K562 (cell line): Measurements from ENCODE around the gene HSPA1L. TPM values are rescaled to one million over a fixed set of nuclear protein-coding genes. Genes with fewer than 3 reads are reported as not detected.

ENCODE experiments used
- ARID1B ChIP-seq: fragments of 450-650 bp; IDR thresholded peaks from 2 replicates; pipeline ENCODE4 v1.6.1; 2016; ENCODE audit warnings: antibody characterized with exemption, mild to moderate bottlenecking, inconsistent platforms
- CBX8 ChIP-seq: fragments of 200-600 bp; sonication (generic); IDR thresholded peaks from 2 replicates; pipeline ENCODE4 v1.6.1; 2012; ENCODE audit warnings: borderline replicate concordance, mixed run types, low read depth, mild to moderate bottlenecking, moderate library complexity, mixed read lengths, low read length, control low read depth, inconsistent platforms; ENCODE audit not compliant: poor library complexity, severe bottlenecking; ENCODE audit errors: extremely low read depth
- HCFC1 ChIP-seq: IDR thresholded peaks from 2 replicates; pipeline ENCODE4 v1.6.1; 2012; ENCODE audit warnings: low read depth, low read length, improper control_type of control experiment
- HDAC2 ChIP-seq: fragments of 450-650 bp; IDR thresholded peaks from 2 replicates; pipeline ENCODE4 v1.6.1; 2016; ENCODE audit warnings: mild to moderate bottlenecking
- NEUROD1 ChIP-seq: fragments of 150-350 bp; IDR thresholded peaks from 2 replicates; pipeline ENCODE4 v1.6.1; 2014; ENCODE audit warnings: borderline replicate concordance, low read length, low read depth; ENCODE audit not compliant: partially characterized antibody
- PHB2 ChIP-seq: fragments of 450-650 bp; IDR thresholded peaks from 2 replicates; pipeline ENCODE4 v1.6.1; 2017; ENCODE audit warnings: low read depth
- RAD21 ChIP-seq, 2 experiments: fragments of 250-450 bp in 1 of 2; fragments of 450-650 bp in 1 of 2; sonication (Bioruptor Pico) in 1 of 2; formaldehyde crosslinking in 1 of 2; IDR thresholded peaks in 1 of 2; conservative IDR thresholded peaks in 1 of 2; 2 replicates each; pipeline versions ENCODE4 v1.4.0 to v1.8.0; 2020 to 2022; ENCODE audit warnings: mild to moderate bottlenecking in 2 of 2, moderate library complexity in 1 of 2
- RBBP5 ChIP-seq: fragments of 200-600 bp; sonication (generic); IDR thresholded peaks from 2 replicates; pipeline ENCODE4 v1.6.1; 2012; ENCODE audit warnings: borderline replicate concordance, mild to moderate bottlenecking, low read length, control low read depth, inconsistent platforms; ENCODE audit not compliant: insufficient read depth, poor library complexity, severe bottlenecking
- SRF ChIP-seq, 2 experiments: fragments of 250-450, 450-650 bp in 1 of 2; sonication (Bioruptor Pico) in 1 of 2; sonication (generic) in 1 of 2; formaldehyde crosslinking; IDR thresholded peaks; 2 replicates each; pipeline versions ENCODE4 v1.5.0 to v1.5.1; 2020 to 2022; ENCODE audit warnings: mild to moderate bottlenecking in 1 of 2, missing genetic modification reagents in 1 of 2
- TEAD4 ChIP-seq, 2 experiments: sonication (generic) in 1 of 2; formaldehyde crosslinking in 1 of 2; IDR thresholded peaks; 2 replicates each; pipeline versions ENCODE4 v1.6.1 to v1.8.0; 2012 to 2022; ENCODE audit warnings: borderline replicate concordance in 1 of 2, inconsistent platforms in 1 of 2, low read length in 1 of 2, mild to moderate bottlenecking in 1 of 2, missing genetic modification reagents in 1 of 2
- ZNF551 ChIP-seq: fragments of 250-450 bp; sonication (Bioruptor Pico); IDR thresholded peaks from 2 replicates; pipeline ENCODE4 v1.5.0; 2021; ENCODE audit warnings: mild to moderate bottlenecking, moderate library complexity
- ZSCAN29 ChIP-seq: fragments of 450-650 bp; IDR thresholded peaks from 2 replicates; pipeline ENCODE4 v1.6.1; 2017
- ZZZ3 ChIP-seq: fragments of 450-650 bp; IDR thresholded peaks from 2 replicates; pipeline ENCODE4 v1.6.1; 2016; ENCODE audit warnings: antibody characterized with exemption, mild to moderate bottlenecking, moderate library complexity
- polyA plus RNA-seq, 8 experiments: library from polyadenylated mRNA; depleted of rRNA in 4 of 8; stranded (reverse) in 5 of 8; unstranded in 3 of 8; fragments of >200 nt; fragmentation: Nextera tagmentation in 2 of 8; fragmentation: Illumina TruSeq in 1 of 8; extraction: Ambion mirVana in 2 of 8; extraction: Trizol in 1 of 8; gene quantifications; 2 replicates each; pipeline versions ENCODE4 v1.2.1 to v1.2.3, GENCODE V29; 2011 to 2014; ENCODE audit warnings: inconsistent platforms in 1 of 8, missing spikeins in 1 of 8
- total RNA-seq, 7 experiments: library from RNA; depleted of rRNA in 6 of 7; stranded (reverse); fragments of >200 nt in 6 of 7; fragmentation: Illumina TruSeq in 2 of 7; extraction: Trizol in 2 of 7; gene quantifications; 2 replicates each; pipeline versions ENCODE4 v1.2.1 to v1.2.3, GENCODE V29; 2011 to 2021; ENCODE audit warnings: low replicate concordance in 1 of 7
- TF ChIP-seq, protein P1 (sequence below): fragments of 450-650 bp; IDR thresholded peaks from 2 replicates; pipeline ENCODE4 v1.7.0; 2016; ENCODE audit warnings: borderline replicate concordance
- TF ChIP-seq, protein P2 (sequence below): fragments of 450-650 bp; IDR thresholded peaks from 2 replicates; pipeline ENCODE4 v1.6.1; 2016
- TF ChIP-seq, protein P3 (sequence below), 2 experiments: fragments of 450-650 bp; conservative IDR thresholded peaks; 2 replicates each; pipeline ENCODE4 v1.6.1; 2017; ENCODE audit warnings: mild to moderate bottlenecking in 2 of 2, moderate library complexity in 2 of 2
- TF ChIP-seq, protein P4 (sequence below): fragments of 250-450 bp; sonication (Bioruptor Pico); IDR thresholded peaks from 2 replicates; pipeline ENCODE4 v1.9.0; 2021; ENCODE audit warnings: mild to moderate bottlenecking, inconsistent platforms

The HSPA1L gene
- total and polyA plus RNA-seq, 9 of the 15 experiments (the other 6 are each of a cell fraction or from before 2014, with no cell fraction given) = 0.14 to 2.1 (median 1.3) TPM

DNA sequence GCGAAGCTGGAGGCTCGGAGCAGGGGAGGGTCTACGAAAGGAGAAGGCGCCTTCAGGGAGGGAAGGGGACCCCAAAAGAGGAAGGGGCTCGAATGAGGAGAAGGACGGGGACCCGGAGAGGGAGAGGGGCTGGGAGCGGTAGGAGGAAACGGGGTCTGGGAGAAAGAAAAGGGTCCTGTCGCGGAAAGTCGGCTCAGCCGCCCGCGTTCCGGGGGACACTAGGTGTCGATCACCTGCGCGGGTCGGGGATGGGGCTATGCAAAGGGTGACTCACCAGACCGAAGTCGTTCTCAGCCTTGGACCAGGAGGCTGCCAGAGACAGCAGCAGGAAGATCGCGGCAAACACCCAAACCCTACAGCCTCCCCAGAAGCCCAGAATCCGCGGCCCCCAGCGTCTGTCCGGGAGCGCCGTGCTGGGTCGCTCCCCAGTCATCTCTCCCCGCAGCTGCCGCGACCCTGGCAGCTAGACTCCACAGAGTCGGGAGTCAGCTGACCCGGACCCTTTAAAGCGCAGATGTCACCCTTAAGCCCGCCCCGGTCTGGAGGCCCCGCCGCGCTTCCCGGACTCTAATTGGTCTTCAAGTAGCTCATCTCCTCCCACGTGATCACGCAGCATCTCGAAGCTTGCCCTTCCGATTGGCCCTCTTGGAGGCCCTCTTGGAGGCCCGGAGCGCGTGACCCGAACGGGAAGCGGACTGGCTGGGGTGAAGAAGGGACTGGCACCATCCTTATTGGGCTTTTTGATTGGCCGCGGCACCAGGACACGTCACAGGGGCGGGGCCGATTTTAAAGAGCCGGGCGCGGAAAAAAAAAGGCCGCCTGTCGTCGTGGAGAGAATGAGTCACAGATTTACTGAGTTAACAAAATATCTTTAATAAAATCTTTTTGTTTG, 47.5 kb upstream of the HSPA1L start, which contains the start of gene NEU1 (continued):
- peak; percentile 97 for TF ChIP-seq HDAC2
- TF ChIP-seq ZZZ3 = no peak
- TF ChIP-seq, protein P1, sequence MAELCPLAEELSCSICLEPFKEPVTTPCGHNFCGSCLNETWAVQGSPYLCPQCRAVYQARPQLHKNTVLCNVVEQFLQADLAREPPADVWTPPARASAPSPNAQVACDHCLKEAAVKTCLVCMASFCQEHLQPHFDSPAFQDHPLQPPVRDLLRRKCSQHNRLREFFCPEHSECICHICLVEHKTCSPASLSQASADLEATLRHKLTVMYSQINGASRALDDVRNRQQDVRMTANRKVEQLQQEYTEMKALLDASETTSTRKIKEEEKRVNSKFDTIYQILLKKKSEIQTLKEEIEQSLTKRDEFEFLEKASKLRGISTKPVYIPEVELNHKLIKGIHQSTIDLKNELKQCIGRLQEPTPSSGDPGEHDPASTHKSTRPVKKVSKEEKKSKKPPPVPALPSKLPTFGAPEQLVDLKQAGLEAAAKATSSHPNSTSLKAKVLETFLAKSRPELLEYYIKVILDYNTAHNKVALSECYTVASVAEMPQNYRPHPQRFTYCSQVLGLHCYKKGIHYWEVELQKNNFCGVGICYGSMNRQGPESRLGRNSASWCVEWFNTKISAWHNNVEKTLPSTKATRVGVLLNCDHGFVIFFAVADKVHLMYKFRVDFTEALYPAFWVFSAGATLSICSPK = peak; percentile 83; the same call in 1 of the 2 replicates
- no peak; the same call in 1 of the 2 replicates for TF ChIP-seq TEAD4 (IDR thresholded peaks at IDR 0.05; ENCODE audit: low read length)
- TF ChIP-seq TEAD4 (CRISPR knock-in tag; IDR thresholded peaks at IDR 0.05; ENCODE audit: borderline replicate concordance) = no peak
- peak; percentile 37; the same call in 1 of the 2 replicates for TF ChIP-seq ARID1B
- TF ChIP-seq ZNF551 (CRISPR knock-in tag) = no peak
- TF ChIP-seq, protein P2, sequence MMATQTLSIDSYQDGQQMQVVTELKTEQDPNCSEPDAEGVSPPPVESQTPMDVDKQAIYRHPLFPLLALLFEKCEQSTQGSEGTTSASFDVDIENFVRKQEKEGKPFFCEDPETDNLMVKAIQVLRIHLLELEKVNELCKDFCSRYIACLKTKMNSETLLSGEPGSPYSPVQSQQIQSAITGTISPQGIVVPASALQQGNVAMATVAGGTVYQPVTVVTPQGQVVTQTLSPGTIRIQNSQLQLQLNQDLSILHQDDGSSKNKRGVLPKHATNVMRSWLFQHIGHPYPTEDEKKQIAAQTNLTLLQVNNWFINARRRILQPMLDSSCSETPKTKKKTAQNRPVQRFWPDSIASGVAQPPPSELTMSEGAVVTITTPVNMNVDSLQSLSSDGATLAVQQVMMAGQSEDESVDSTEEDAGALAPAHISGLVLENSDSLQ = peak; percentile 93
- TF ChIP-seq, protein P3, sequence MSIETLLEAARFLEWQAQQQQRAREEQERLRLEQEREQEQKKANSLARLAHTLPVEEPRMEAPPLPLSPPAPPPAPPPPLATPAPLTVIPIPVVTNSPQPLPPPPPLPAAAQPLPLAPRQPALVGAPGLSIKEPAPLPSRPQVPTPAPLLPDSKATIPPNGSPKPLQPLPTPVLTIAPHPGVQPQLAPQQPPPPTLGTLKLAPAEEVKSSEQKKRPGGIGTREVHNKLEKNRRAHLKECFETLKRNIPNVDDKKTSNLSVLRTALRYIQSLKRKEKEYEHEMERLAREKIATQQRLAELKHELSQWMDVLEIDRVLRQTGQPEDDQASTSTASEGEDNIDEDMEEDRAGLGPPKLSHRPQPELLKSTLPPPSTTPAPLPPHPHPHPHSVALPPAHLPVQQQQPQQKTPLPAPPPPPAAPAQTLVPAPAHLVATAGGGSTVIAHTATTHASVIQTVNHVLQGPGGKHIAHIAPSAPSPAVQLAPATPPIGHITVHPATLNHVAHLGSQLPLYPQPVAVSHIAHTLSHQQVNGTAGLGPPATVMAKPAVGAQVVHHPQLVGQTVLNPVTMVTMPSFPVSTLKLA (conservative IDR thresholded peaks at IDR 0.05) = peak; percentile 99
- TF ChIP-seq PHB2 = 0 out of 2 replicates have a peak, but pooled peaks have one; percentile 42
- TF ChIP-seq NEUROD1 = peak; percentile 98
- no peak for TF ChIP-seq CBX8
- TF ChIP-seq HCFC1 = peak; percentile 69
- peak; percentile 62 for TF ChIP-seq RBBP5
- TF ChIP-seq, protein P4, sequence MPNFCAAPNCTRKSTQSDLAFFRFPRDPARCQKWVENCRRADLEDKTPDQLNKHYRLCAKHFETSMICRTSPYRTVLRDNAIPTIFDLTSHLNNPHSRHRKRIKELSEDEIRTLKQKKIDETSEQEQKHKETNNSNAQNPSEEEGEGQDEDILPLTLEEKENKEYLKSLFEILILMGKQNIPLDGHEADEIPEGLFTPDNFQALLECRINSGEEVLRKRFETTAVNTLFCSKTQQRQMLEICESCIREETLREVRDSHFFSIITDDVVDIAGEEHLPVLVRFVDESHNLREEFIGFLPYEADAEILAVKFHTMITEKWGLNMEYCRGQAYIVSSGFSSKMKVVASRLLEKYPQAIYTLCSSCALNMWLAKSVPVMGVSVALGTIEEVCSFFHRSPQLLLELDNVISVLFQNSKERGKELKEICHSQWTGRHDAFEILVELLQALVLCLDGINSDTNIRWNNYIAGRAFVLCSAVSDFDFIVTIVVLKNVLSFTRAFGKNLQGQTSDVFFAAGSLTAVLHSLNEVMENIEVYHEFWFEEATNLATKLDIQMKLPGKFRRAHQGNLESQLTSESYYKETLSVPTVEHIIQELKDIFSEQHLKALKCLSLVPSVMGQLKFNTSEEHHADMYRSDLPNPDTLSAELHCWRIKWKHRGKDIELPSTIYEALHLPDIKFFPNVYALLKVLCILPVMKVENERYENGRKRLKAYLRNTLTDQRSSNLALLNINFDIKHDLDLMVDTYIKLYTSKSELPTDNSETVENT (CRISPR knock-in tag) = peak; percentile 85
- no peak; the same call in 1 of the 2 replicates for TF ChIP-seq ZSCAN29
- TF ChIP-seq SRF (CRISPR knock-in tag; IDR thresholded peaks at IDR 0.05) = peak; percentile 58 to 76; a peak in 3 of 4 replicates
- peak; percentile 19 to 32; a peak in 1 of 4 replicates for TF ChIP-seq RAD21 (CRISPR knock-in tag; conservative IDR thresholded peaks at IDR 0.05 in 1 of 2, IDR thresholded peaks at IDR 0.05 in 1 of 2)
